ENCODE results near the gene SLC25A38.
"Not testable (repeated sequence)": the region's sequence is repeated elsewhere in the genome, so short reads cannot be mapped to it uniquely, and the experiment has no call there.

DNA sequence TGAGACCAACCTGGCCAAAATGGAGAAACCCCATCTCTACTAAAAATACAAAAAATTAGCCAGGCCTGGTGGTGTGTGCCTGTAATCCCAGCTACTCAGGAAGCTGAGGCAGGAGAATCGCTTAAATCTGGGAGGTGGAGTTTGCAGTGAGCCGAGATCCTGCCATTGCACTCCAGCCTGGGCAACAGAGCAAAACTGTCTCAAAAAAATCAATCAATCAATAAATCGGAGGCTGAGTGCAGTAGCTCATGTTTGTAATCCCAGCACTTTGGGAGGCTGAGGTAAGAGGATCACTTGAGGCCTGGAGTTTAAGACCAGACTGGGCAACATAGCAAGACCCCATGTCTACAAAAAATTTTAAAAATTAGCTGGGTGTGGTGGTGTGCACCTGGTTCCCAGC is 32.1 kb downstream of the SLC25A38 start:
- TF ChIP-seq, protein P1, sequence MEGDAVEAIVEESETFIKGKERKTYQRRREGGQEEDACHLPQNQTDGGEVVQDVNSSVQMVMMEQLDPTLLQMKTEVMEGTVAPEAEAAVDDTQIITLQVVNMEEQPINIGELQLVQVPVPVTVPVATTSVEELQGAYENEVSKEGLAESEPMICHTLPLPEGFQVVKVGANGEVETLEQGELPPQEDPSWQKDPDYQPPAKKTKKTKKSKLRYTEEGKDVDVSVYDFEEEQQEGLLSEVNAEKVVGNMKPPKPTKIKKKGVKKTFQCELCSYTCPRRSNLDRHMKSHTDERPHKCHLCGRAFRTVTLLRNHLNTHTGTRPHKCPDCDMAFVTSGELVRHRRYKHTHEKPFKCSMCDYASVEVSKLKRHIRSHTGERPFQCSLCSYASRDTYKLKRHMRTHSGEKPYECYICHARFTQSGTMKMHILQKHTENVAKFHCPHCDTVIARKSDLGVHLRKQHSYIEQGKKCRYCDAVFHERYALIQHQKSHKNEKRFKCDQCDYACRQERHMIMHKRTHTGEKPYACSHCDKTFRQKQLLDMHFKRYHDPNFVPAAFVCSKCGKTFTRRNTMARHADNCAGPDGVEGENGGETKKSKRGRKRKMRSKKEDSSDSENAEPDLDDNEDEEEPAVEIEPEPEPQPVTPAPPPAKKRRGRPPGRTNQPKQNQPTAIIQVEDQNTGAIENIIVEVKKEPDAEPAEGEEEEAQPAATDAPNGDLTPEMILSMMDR (conservative IDR thresholded peaks at IDR 0.05; ENCODE audit: low read depth in 2 of 2) = not testable (repeated sequence)
- not testable (repeated sequence) for TF ChIP-seq POLR2AphosphoS5 (IDR thresholded peaks at IDR 0.05; ENCODE audit: low read depth); ZNF331 (CRISPR knock-in tag; IDR thresholded peaks at IDR 0.05; ENCODE audit: low read depth); REST (IDR thresholded peaks at IDR 0.05; ENCODE audit: unreplicated experiment); EZH2 (IDR thresholded peaks at IDR 0.05; ENCODE audit: low read depth, unreplicated experiment); JUNB (IDR thresholded peaks at IDR 0.05; ENCODE audit: unreplicated experiment); EZH2phosphoT487 (IDR thresholded peaks at IDR 0.05; ENCODE audit: unreplicated experiment); CREB1 (CRISPR knock-in tag; IDR thresholded peaks at IDR 0.05; ENCODE audit: low read depth)
